GM12872 (cell line): ENCODE measurements around the gene PROZ.

Source experiments
- CTCF ChIP-seq: IDR thresholded peaks from 3 replicates; pipeline ENCODE4 v1.5.1; 2011; ENCODE audit warnings: low read depth, mild to moderate bottlenecking, low read length, moderate library complexity; ENCODE audit not compliant: insufficient read depth

PROZ gene

GRCh38 chr13:113114511-113115362 is 43.7 kb upstream of the PROZ start:
- TF ChIP-seq CTCF: no peak

- no peak for TF ChIP-seq CTCF
These were observed 42.9 kb upstream of the PROZ start for GRCh38 chr13:113115363-113116205.

GRCh38 chr13:113116206-113116800 is 42.1 kb upstream of the PROZ start:
- TF ChIP-seq CTCF: no peak

- TF ChIP-seq CTCF: no peak
These were observed 41.6 kb upstream of the PROZ start for GRCh38 chr13:113116871-113117271.

GRCh38 chr13:113117335-113117872 is 41.0 kb upstream of the PROZ start:
- no peak for TF ChIP-seq CTCF

- no peak for TF ChIP-seq CTCF
These were observed 40.6 kb upstream of the PROZ start for GRCh38 chr13:113117911-113118260.
